H7 (cell line): ENCODE data around the gene EEF1AKMT4. TPM values are rescaled to one million over a fixed set of nuclear protein-coding genes. Genes with fewer than 3 reads are reported as not detected.

ENCODE experiments used
- total RNA-seq: library from RNA; depleted of rRNA; stranded (reverse); fragments of >200 nt; shearing (Covaris generic); gene quantifications from 2 replicates; pipeline ENCODE4 v1.2.3, GENCODE V29; 2014; rRNA removed

Gene EEF1AKMT4
- total RNA-seq, 1 experiment from 2014 or later, result 10.1 TPM

Other genes with a start within 250 kb of the EEF1AKMT4 start
- gene ABCC5, start 231.8 kb upstream of the EEF1AKMT4 start, total RNA-seq, result 15.7 and 17.9 TPM in 2 replicates
- not detected in 2 replicates for gene HTR3D, start 217.9 kb upstream of the EEF1AKMT4 start, total RNA-seq
- not detected in 2 replicates for gene HTR3C, start 196.6 kb upstream of the EEF1AKMT4 start, total RNA-seq
- not detected in 2 replicates for gene HTR3E, start 152.6 kb upstream of the EEF1AKMT4 start, total RNA-seq
- gene EIF2B5, start 114.3 kb upstream of the EEF1AKMT4 start, total RNA-seq, result 58.4 and 65.6 TPM in 2 replicates
- gene DVL3, start 94.3 kb upstream of the EEF1AKMT4 start, total RNA-seq, result 40.6 and 44.4 TPM in 2 replicates
- 567 and 667 TPM in 2 replicates for gene AP2M1, start 74.8 kb upstream of the EEF1AKMT4 start, total RNA-seq
- gene ABCF3, start 63.5 kb upstream of the EEF1AKMT4 start, total RNA-seq, result 31.1 and 38.8 TPM in 2 replicates
- gene VWA5B2, start 20.1 kb upstream of the EEF1AKMT4 start, total RNA-seq, result 0.41 TPM in 1 of 2 replicates, not detected in the other
- gene ALG3, start 710 bp upstream of the EEF1AKMT4 start, total RNA-seq, result 59.8 and 62.7 TPM in 2 replicates
- gene CAMK2N2, start 11.9 kb downstream of the EEF1AKMT4 start, total RNA-seq, result 1.5 and 1.6 TPM in 2 replicates
- not detected in 2 replicates for gene ECE2, start 26.4 kb downstream of the EEF1AKMT4 start, total RNA-seq
- gene PSMD2, start 49.6 kb downstream of the EEF1AKMT4 start, total RNA-seq, result 378 and 392 TPM in 2 replicates
- 359 and 392 TPM in 2 replicates for gene EIF4G1, start 64.9 kb downstream of the EEF1AKMT4 start, total RNA-seq
- 36.9 and 41.1 TPM in 2 replicates for gene FAM131A, start 87.9 kb downstream of the EEF1AKMT4 start, total RNA-seq
- 17.1 and 22.3 TPM in 2 replicates for gene CLCN2, start 111.9 kb downstream of the EEF1AKMT4 start, total RNA-seq
- 92.8 and 100 TPM in 2 replicates for gene POLR2H, start 112.0 kb downstream of the EEF1AKMT4 start, total RNA-seq
- 0.80 and 1.3 TPM in 2 replicates for gene THPO, start 128.5 kb downstream of the EEF1AKMT4 start, total RNA-seq
- 4.5 and 10.5 TPM in 2 replicates for gene CHRD, start 130.4 kb downstream of the EEF1AKMT4 start, total RNA-seq